Adipose tissue (tissue), 3 donors: ENCODE measurements around the gene FOXK1. TPM values are rescaled to one million over a fixed set of nuclear protein-coding genes. Genes with fewer than 3 reads are reported as not detected.
A peak's percentile ranks its signal among the peaks of the same experiment; 100 is the strongest.
"Not testable (repeated sequence)": the region's sequence is repeated elsewhere in the genome, so short reads cannot be mapped to it uniquely, and the experiment has no call there.

Experiments
- H3K27ac ChIP-seq: one replicate; pipeline ENCODE4 v1.5.1; 2013; ENCODE audit warnings: low read depth, low read length
- WGBS, 3 donors: extraction: QIAGEN DNeasy Blood & Tissue Kit; methylation state at CpG; one replicate each; pipeline ENCODE4 v1.1.7; 2013; 5-methylcytosine and 5-hydroxymethylcytosine counted together
- polyA plus RNA-seq, 3 donors: library from polyadenylated mRNA; stranded (reverse); fragments of 200-250 nt; gene quantifications; one replicate each; pipeline ENCODE4 v1.2.3, GENCODE V29; 2013
- donor health status: healthy with polysubstance abuse.
- donor health status: Bipolar disorder and iron deficiency.
- donor health status: healthy.

FOXK1 gene
- polyA plus RNA-seq, 3 donors: 4.7 to 9.1 (median 7.8) TPM

DNA sequence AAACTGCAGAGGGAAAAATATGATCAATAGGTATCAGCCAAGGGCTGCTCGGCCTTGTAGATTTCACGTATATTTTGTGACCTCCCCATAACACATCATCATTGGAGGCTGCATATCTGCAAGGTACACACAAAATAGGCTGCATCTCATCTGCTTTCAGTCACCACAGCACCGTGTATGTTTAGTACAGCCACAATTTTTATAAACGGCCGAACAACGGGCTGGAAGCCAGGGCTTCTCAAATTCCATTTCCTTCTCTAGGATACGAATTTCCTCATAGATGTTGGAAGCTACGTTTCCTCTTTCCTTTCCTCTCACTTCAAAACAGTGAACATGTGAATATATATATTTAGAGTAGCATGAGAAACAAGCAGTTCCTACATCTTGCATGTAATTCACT is 20.2 kb upstream of the FOXK1 start:
- H3K27ac ChIP-seq: no peak overlapping the region
- WGBS, 3 donors: 25 to 33% (median 26%) methylated on average over 8 of the region's 8 CpGs

GRCh38 chr7:4663239-4664018 is 18.7 kb upstream of the FOXK1 start:
- no peak overlapping the region for H3K27ac ChIP-seq
- WGBS, 3 donors: 83 to 87% (median 85%) methylated on average over 17 of the region's 17 CpGs

DNA sequence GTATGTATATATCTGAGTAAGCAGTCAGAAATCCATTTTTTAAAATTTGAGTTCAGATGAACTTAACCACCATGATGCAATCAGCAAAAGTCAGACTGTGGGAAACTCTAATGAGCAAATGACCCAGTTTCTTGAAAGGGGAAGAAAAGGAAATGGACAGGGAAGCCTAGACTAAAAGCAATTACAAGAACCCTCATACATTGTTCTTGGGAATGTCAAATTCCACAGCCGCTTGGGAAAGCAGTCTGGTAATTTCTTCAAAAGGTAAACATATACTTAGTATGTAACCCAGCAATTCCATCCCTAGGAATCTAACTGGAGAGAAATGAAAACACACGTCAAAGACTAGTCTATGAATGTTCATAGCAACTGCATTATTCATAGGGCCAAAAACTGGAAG is 16.4 kb upstream of the FOXK1 start:
- no peak overlapping the region for H3K27ac ChIP-seq
- WGBS, 3 donors: 53 to 67% (median 55%) methylated on average over 2 of the region's 2 CpGs

DNA sequence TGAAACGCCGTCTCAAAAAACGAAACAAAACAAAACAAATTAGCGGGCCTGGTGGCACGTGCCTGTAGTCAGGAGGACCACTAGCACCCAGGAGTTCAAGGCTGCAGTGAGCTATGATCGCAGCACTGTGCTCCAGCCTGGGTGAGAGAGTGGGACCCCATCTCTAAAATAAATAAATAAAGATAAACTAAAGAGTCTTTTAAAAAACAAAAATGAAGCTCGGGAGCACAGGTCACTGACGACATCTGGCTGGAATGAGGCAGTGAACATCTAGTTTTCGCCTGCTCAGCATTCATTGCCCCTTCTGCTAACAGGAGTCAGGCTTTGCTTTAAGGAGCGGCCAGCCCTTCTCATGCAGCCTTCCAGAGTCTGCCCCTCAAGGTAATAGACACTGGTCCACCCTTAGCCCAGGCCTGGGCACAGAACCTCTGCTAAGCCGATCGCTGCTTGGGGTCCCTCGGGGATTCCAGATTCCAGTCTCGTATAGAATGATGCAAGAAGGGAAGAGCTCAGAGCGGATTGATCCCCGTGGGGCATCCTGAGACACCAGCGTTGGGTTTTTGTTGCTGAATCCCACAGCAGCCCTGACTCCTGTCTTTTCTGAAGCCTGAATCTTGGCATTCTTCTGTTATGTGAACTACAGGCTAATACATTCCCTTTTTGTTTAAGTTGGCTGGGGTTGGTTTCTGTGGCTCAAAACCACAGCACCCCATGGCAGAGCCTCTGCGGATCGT is 14.2 kb upstream of the FOXK1 start:
- WGBS, 3 donors: 63 to 79% (median 74%) methylated on average over 19 of the region's 19 CpGs
- no peak overlapping the region for H3K27ac ChIP-seq

DNA sequence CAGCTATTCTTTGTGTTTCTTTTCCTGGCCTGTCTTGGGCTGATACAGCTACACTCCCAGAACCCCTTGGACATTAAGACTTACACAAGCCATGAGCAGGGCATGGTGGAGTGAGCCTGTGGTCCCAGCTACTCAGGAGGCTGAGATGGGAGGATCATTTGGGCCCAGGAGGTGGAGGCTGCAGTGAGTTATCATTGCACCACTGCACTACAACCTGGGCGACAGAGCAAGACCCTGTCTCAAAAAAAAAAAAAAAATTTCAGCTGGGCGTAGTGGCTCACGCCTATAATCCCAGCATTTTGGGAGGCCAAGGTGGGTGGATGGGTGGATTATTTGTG is 13.6 kb upstream of the FOXK1 start:
- H3K27ac ChIP-seq: no peak overlapping the region
- WGBS, 3 donors: 93 to 95% (median 95%) methylated on average over 3 of the region's 3 CpGs

GRCh38 chr7:4670791-4671190 is 11.3 kb upstream of the FOXK1 start:
- WGBS, 3 donors: 72 to 82% (median 77%) methylated on average over 4 of the region's 4 CpGs
- no peak overlapping the region for H3K27ac ChIP-seq

DNA sequence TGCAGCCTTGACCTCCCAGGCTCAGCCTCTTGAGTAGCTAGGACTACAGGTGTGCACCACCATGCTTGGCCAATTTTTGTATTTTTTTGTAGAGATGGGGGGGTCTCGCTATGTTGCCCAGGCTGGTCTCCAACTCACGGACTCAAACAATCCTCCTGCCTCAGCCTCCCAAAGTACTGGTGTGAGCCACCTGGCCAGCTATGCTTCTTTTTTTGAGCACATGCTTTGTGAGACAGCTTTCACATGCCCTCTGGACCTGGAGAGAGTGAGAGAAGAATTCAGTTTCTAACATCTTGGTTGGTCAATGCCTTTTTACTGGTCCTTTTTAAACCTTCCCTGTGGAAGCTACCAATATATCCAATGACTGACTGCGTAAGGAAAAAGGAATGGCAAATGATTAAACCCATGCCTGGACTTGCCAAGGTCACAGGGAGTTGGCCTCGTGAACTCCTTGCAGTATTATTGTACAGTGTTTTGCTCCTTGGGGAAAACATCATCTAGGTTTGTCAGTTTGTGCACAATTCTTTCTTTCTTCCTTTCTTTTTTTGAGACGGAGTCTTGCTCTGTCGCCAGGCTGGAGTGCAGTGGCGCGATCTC is 6.2 kb upstream of the FOXK1 start:
- no peak overlapping the region for H3K27ac ChIP-seq
- WGBS, 3 donors: 83 to 95% (median 94%) methylated on average over 8 of the region's 8 CpGs

- 96 to 98% (median 96%) methylated on average over 11 of the region's 11 CpGs for WGBS, 3 donors
- not testable (repeated sequence) for H3K27ac ChIP-seq
Measured at GRCh38 chr7:4677518-4677917, 4.6 kb upstream of the FOXK1 start.

GRCh38 chr7:4681218-4681851 is 760 bp upstream of the FOXK1 start:
- no peak overlapping the region for H3K27ac ChIP-seq
- 80 to 85% (median 81%) methylated on average over 6 of the region's 6 CpGs for WGBS, 3 donors

DNA sequence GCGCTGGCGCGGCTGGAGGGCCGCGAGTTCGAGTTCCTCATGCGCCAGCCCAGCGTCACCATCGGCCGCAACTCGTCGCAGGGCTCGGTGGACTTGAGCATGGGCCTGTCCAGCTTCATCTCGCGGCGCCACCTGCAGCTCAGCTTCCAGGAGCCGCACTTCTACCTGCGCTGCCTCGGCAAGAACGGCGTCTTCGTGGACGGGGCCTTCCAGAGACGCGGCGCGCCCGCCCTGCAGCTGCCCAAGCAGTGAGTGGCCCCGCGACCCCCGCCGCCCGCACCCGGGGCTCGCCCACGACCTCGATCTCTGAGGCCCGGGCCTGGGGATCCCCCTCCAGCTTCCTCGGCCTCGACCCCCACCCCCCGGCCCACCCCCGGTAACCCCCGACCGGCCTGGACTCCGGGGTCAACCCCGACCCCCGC is 537 bp downstream of the FOXK1 start:
- H3K27ac ChIP-seq: no peak overlapping the region
- WGBS, 3 donors: 1 to 2% (median 1%) methylated on average over 21 to 47 of the region's 47 CpGs

GRCh38 chr7:4683043-4683883 is 1.2 kb downstream of the FOXK1 start:
- WGBS, 3 donors: 2 to 3% (median 3%) methylated on average over 21 to 23 of the region's 23 CpGs
- H3K27ac ChIP-seq: peak overlapping the region; percentile 52

DNA sequence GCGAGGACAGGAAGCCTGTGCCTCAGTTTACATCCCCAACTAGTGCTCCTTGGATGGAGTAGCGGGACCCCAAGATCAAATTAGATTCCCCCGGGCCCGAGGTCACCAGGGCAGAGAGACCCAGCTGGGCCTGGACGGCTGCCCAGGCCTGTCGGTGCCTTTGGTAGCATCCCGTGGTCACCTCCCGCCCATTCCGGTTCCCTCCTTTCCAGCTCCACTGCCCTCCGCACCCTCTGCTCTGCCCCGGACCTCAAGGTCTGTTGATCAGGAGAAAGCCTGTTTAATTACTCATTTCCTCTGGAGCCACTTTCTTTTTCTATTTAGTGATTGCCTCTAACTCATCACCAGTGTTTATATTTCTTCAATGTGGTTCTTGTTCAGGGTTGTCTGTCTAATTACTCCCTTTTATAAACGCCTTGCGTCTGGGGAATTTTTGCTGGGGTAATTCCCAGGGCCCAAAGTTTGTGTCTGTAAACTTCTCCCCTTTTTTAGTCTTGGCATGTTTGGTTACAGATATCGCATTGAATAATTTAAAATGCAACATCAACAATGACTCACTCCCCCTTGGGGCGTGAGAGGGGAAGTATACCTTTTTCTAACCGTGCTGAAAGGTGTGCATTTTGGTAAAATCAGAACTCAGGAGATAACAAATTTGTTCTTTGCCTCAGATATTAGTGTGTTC is 1.9 kb downstream of the FOXK1 start:
- 0 to 3% (median 2%) methylated on average over 15 to 16 of the region's 16 CpGs for WGBS, 3 donors
- H3K27ac ChIP-seq: peak overlapping the region; percentile 52

DNA sequence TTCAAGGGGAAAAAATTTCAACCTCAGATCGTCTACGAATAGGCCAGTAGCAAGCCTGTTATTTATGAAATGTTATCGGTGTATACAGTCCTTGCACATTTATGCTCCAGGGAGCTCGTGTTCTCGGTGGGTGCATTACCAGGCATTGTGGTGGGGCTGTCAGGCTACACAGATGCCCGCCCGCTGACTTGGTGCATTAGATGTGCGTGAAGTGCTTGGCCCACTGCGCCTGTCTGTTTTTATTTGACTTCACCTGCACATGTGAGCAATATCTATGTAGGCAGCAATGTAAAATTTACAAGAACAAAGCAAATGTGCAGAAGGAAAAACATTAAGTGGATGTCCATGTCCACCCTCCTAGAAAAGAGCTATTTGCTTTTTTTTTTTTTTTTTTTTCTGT is 2.8 kb downstream of the FOXK1 start:
- WGBS, 3 donors: 62 to 66% (median 64%) methylated on average over 9 of the region's 9 CpGs

DNA sequence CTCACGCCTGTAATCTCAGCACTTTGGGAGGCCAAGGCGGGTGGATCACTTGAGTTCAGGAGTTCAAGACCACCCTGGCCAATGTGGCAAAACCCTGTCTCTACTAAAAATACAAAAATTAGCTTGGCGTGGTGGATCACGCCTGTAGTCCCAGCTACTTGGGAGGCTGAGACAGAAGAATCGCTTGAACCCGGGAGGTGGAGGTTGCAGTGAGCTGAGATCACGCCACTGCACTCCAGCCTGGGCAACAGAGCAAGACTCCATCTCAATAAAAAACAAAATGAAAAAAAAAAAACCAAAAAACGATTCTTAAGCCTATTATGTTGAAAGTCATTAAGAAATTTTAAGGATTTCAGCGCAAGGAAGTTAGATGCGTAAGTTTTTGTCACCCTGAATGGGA is 3.6 kb downstream of the FOXK1 start:
- 87 to 93% (median 89%) methylated on average over 10 of the region's 10 CpGs for WGBS, 3 donors
- not testable (repeated sequence) for H3K27ac ChIP-seq

More for the DNA sequence above, 2.8 kb downstream of the FOXK1 start:
- H3K27ac ChIP-seq: no peak overlapping the region

- H3K27ac ChIP-seq: no peak overlapping the region
- 77 to 88% (median 82%) methylated on average over 3 of the region's 3 CpGs for WGBS, 3 donors
Measured at GRCh38 chr7:4687956-4688355, 5.9 kb downstream of the FOXK1 start.

GRCh38 chr7:4689151-4689550 is 7.1 kb downstream of the FOXK1 start:
- WGBS, 3 donors: 75 to 82% (median 79%) methylated on average over 12 of the region's 12 CpGs

GRCh38 chr7:4689668-4690067 is 7.6 kb downstream of the FOXK1 start:
- no peak overlapping the region for H3K27ac ChIP-seq
- WGBS, 3 donors: 61 to 84% (median 78%) methylated on average over 12 of the region's 12 CpGs

More at GRCh38 chr7:4689151-4689550, 7.1 kb downstream of the FOXK1 start:
- no peak overlapping the region for H3K27ac ChIP-seq
